IMR-90 (cell line): Measurements from ENCODE around the gene PAM. TPM values are rescaled to one million over a fixed set of nuclear protein-coding genes. Genes with fewer than 3 reads are reported as not detected.

Experiments
- ATAC-seq: fragments of 200-7000 bp; cut with Tn5 transposase; 2 replicates; pipeline ENCODE4 v1.9.1; 2020; ENCODE audit warnings: low read depth, mild to moderate bottlenecking, moderate library complexity
- BruUV-seq: library from RNA; stranded (reverse); fragments of 400-500 nt; replicated peaks from 2 replicates; lab custom pipeline; 2021; lab: Mats Ljungman, UMichigan
- CTCF ChIA-PET: fragments of 300-600 bp; formaldehyde crosslinking; extraction: SDS; loops from one replicate; lab custom pipeline; 2021; ENCODE audit warnings: antibody characterized with exemption; lab: Yijun Ruan, JAX
- POLR2A ChIA-PET: fragments of 300-600 bp; sonication (Branson Sonifier 250); formaldehyde crosslinking; loops from one replicate; lab custom pipeline; 2022; ENCODE audit warnings: antibody characterized with exemption; ENCODE audit not compliant: unreplicated experiment; lab: Charles Lee
- DNase-seq: peaks from one replicate; pipeline ENCODE4 v3.0.0; 2013
- H2AFZ ChIP-seq: replicated peaks from 2 replicates; pipeline ENCODE3; 2013; ENCODE audit warnings: low read length, mild to moderate bottlenecking; ENCODE audit not compliant: poor library complexity
- H2AK5ac ChIP-seq: 2 replicates; pipeline ENCODE4 v1.6.1; 2013; ENCODE audit warnings: low read depth, low read length, inconsistent platforms
- H2AK9ac ChIP-seq: replicated peaks from 2 replicates; pipeline ENCODE3; 2013; ENCODE audit warnings: mild to moderate bottlenecking, low read depth, low read length, moderate library complexity; ENCODE audit not compliant: poor library complexity
- H2BK120ac ChIP-seq: 2 replicates; pipeline ENCODE4 v1.6.1; 2013; ENCODE audit warnings: low read depth, low read length, inconsistent platforms
- H2BK15ac ChIP-seq: 3 replicates; pipeline ENCODE4 v1.6.1; 2013; ENCODE audit warnings: low read depth, low read length, inconsistent platforms
- H2BK20ac ChIP-seq: 2 replicates; pipeline ENCODE4 v1.6.1; 2013; ENCODE audit warnings: low read depth, mild to moderate bottlenecking, inconsistent platforms, low read length, moderate library complexity
- H2BK5ac ChIP-seq: 2 replicates; pipeline ENCODE4 v1.6.1; 2013; ENCODE audit warnings: mild to moderate bottlenecking, low read depth, low read length, inconsistent platforms; ENCODE audit not compliant: poor library complexity, severe bottlenecking
- H3K14ac ChIP-seq: replicated peaks from 2 replicates; pipeline ENCODE4 v1.6.1; 2013; ENCODE audit warnings: low read depth, low read length, inconsistent platforms
- H3K18ac ChIP-seq: 2 replicates; pipeline ENCODE4 v1.6.1; 2013; ENCODE audit warnings: low read depth, low read length, control low read depth
- H3K23ac ChIP-seq: 2 replicates; pipeline ENCODE4 v1.6.1; 2013; ENCODE audit warnings: low read depth, low read length, inconsistent platforms
- H3K27ac ChIP-seq: 2 replicates; pipeline ENCODE4 v1.5.1; 2013; ENCODE audit warnings: mild to moderate bottlenecking, control low read depth, low read length; ENCODE audit not compliant: insufficient read depth
- H3K27me3 ChIP-seq: 2 replicates; pipeline ENCODE4 v1.6.1; 2013; ENCODE audit warnings: low read length; ENCODE audit not compliant: control insufficient read depth, insufficient read depth
- H3K36me3 ChIP-seq: 2 replicates; pipeline ENCODE4 v1.6.1; 2013; ENCODE audit warnings: low read length, mixed read lengths; ENCODE audit not compliant: control insufficient read depth, insufficient read depth
- H3K4ac ChIP-seq: 2 replicates; pipeline ENCODE4 v1.6.1; 2013; ENCODE audit warnings: low read depth, low read length, inconsistent platforms
- H3K4me1 ChIP-seq: 2 replicates; pipeline ENCODE4 v1.6.1; 2013; ENCODE audit warnings: low read length, mixed read lengths; ENCODE audit not compliant: control insufficient read depth, insufficient read depth
- H3K4me2 ChIP-seq: 2 replicates; pipeline ENCODE4 v1.6.1; 2013; ENCODE audit warnings: low read depth, mild to moderate bottlenecking, control low read depth, low read length, moderate library complexity
- H3K4me3 ChIP-seq: 2 replicates; pipeline ENCODE4 v1.5.1; 2013; ENCODE audit warnings: low read depth, mild to moderate bottlenecking, control low read depth, low read length, moderate library complexity; ENCODE audit not compliant: insufficient read depth
- H3K56ac ChIP-seq: 2 replicates; pipeline ENCODE4 v1.6.1; 2013; ENCODE audit warnings: low read length, inconsistent platforms; ENCODE audit not compliant: insufficient read depth; ENCODE audit errors: extremely low read depth
- H3K79me1 ChIP-seq, 2 experiments: 2 replicates each; pipeline ENCODE4 v1.6.1; 2013; ENCODE audit warnings: low read length in 2 of 2, inconsistent platforms in 1 of 2, low read depth in 1 of 2
- H3K9ac ChIP-seq: 2 replicates; pipeline ENCODE4 v1.6.1; 2013; ENCODE audit warnings: low read depth, low read length, control low read depth
- H3K9me1 ChIP-seq: 2 replicates; pipeline ENCODE4 v1.6.1; 2013; ENCODE audit warnings: low read length, inconsistent platforms; ENCODE audit not compliant: insufficient read depth
- H3K9me3 ChIP-seq: 2 replicates; pipeline ENCODE4 v1.6.1; 2013; ENCODE audit warnings: low read length; ENCODE audit not compliant: control insufficient read depth, insufficient read depth
- H4K20me1 ChIP-seq: 2 replicates; pipeline ENCODE4 v1.6.1; 2013; ENCODE audit warnings: low read length, inconsistent platforms; ENCODE audit not compliant: insufficient read depth
- H4K5ac ChIP-seq: 2 replicates; pipeline ENCODE4 v1.6.1; 2013; ENCODE audit warnings: mild to moderate bottlenecking, low read depth, low read length, control low read depth
- H4K8ac ChIP-seq, 2 experiments: 2 replicates each; pipeline ENCODE4 v1.6.1; 2013; ENCODE audit warnings: low read depth in 2 of 2, low read length in 2 of 2, control low read depth in 1 of 2, inconsistent platforms in 1 of 2
- H4K91ac ChIP-seq: 2 replicates; pipeline ENCODE4 v1.6.1; 2013; ENCODE audit warnings: low read depth, low read length, inconsistent platforms; ENCODE audit not compliant: insufficient read depth
- BHLHE40 ChIP-seq: fragments of 150-350 bp; IDR thresholded peaks from 2 replicates; pipeline ENCODE4 v1.6.1; 2016; ENCODE audit warnings: mild to moderate bottlenecking, low read depth, low read length
- CEBPB ChIP-seq: IDR thresholded peaks from 2 replicates; pipeline ENCODE4 v1.6.1; 2012; ENCODE audit warnings: low read depth, low read length, improper control_type of control experiment
- CHD1 ChIP-seq: IDR thresholded peaks from 2 replicates; pipeline ENCODE4 v1.6.1; 2012; ENCODE audit warnings: low read depth, low read length, improper control_type of control experiment
- CTCF ChIP-seq: conservative IDR thresholded peaks from 2 replicates; pipeline ENCODE4 v1.5.1; 2012; ENCODE audit warnings: mild to moderate bottlenecking, low read depth, low read length, improper control_type of control experiment
- ELK1 ChIP-seq: fragments of 150-350 bp; IDR thresholded peaks from 2 replicates; pipeline ENCODE4 v1.6.1; 2016; ENCODE audit warnings: low read depth, mild to moderate bottlenecking, low read length, moderate library complexity, borderline replicate concordance
- FOS ChIP-seq: fragments of 150-350 bp; IDR thresholded peaks from 2 replicates; pipeline ENCODE4 v1.6.1; 2016; ENCODE audit warnings: low read depth, low read length
- MAFK ChIP-seq: IDR thresholded peaks from 2 replicates; pipeline ENCODE4 v1.6.1; 2012; ENCODE audit warnings: low read depth, low read length, improper control_type of control experiment
- MAZ ChIP-seq: IDR thresholded peaks from 2 replicates; pipeline ENCODE4 v1.6.1; 2012; ENCODE audit warnings: low read depth, mild to moderate bottlenecking, low read length, improper control_type of control experiment, moderate library complexity, borderline replicate concordance
- MXI1 ChIP-seq: IDR thresholded peaks from 2 replicates; pipeline ENCODE4 v1.6.1; 2012; ENCODE audit warnings: low read depth, mild to moderate bottlenecking, low read length, moderate library complexity, borderline replicate concordance
- NFE2L2 ChIP-seq: fragments of 150-350 bp; IDR thresholded peaks from 2 replicates; pipeline ENCODE4 v1.6.1; 2016; ENCODE audit warnings: low read depth, mild to moderate bottlenecking, low read length
- POLR2A ChIP-seq: IDR thresholded peaks from 2 replicates; pipeline ENCODE4 v1.6.1; 2012; ENCODE audit warnings: mild to moderate bottlenecking, low read depth, low read length
- RAD21 ChIP-seq: IDR thresholded peaks from 2 replicates; pipeline ENCODE4 v1.6.1; 2012; ENCODE audit warnings: low read length, improper control_type of control experiment
- RCOR1 ChIP-seq: IDR thresholded peaks from 2 replicates; pipeline ENCODE4 v1.6.1; 2012; ENCODE audit warnings: mild to moderate bottlenecking, low read length, improper control_type of control experiment; ENCODE audit not compliant: insufficient replicate concordance
- RFX5 ChIP-seq: IDR thresholded peaks from 2 replicates; pipeline ENCODE4 v1.8.0; 2012; ENCODE audit warnings: low read depth, mild to moderate bottlenecking, low read length, moderate library complexity
- SMC3 ChIP-seq: fragments of 150-350 bp; IDR thresholded peaks from 2 replicates; pipeline ENCODE4 v1.6.1; 2016; ENCODE audit warnings: low read depth, mild to moderate bottlenecking, antibody characterized with exemption, low read length, moderate library complexity
- WGBS, 2 experiments: methylation state at CpG; one replicate each; pipeline versions ENCODE4 v1.1.5 to v1.1.7; 2013; ENCODE audit warnings: missing lambda C conversion rate in 2 of 2; ENCODE audit not compliant: insufficient read length in 1 of 2; ENCODE audit errors: extremely low coverage in 2 of 2; 5-methylcytosine and 5-hydroxymethylcytosine counted together
- dilution Hi-C: fragments of 300-500 bp; cut with HindIII; formaldehyde crosslinking; loops from one replicate; pipeline ENCODE4 v1.14.3; 2018; ENCODE audit warnings: low sequenced_read_pairs; ENCODE audit not compliant: unreplicated experiment
- in situ Hi-C: fragments of 300-500 bp; cut with MboI; formaldehyde crosslinking; loops from 3 replicates; pipeline ENCODE4 v1.14.3; 2019; ENCODE audit warnings: low sequenced_read_pairs, inconsistent platforms, mixed read lengths
- intact Hi-C: fragments of 100-400 bp; cut with micrococcal nuclease; formaldehyde crosslinking; loops from 2 replicates; pipeline ENCODE4 v1.10.0; 2022
- polyA plus RNA-seq, 3 experiments: library from polyadenylated mRNA; depleted of rRNA; stranded (reverse); fragments of >200 nt; gene quantifications; 2 replicates each; pipeline ENCODE4 v1.2.3, GENCODE V29; 2012; ENCODE audit warnings: low replicate concordance in 1 of 3
- total RNA-seq: library from RNA; depleted of rRNA; stranded (reverse); fragments of >200 nt; gene quantifications from 2 replicates; pipeline ENCODE4 v1.2.3, GENCODE V29; 2012

The PAM gene
- total and polyA plus RNA-seq, 2 of the 4 experiments (the other 2 are of a cell fraction): 115 to 179 TPM

- intact Hi-C loops (no loop called here), dilution Hi-C loops (no loop called here), in situ Hi-C loops (no loop called here)
- Histone ChIP-seq H2BK15ac (peak overlapping the region; percentile 69; the same call in 2 of the 3 replicates), H3K4me1 (peaks cover 17% of the 10 kb centered on the region), H3K9me3 (0 out of 2 replicates have a peak, but pooled peaks cover 4% of the 10 kb centered on the region), H3K79me1 (no peaks in the 10 kb centered on the region), H3K9ac (no peak overlapping the region), H4K91ac (0 out of 2 replicates have a peak overlapping the region, but pooled peaks have one; percentile 17), H2AK5ac (peak overlapping the region; percentile 65), H3K4me3 (no peak overlapping the region), H3K23ac (peak overlapping the region; percentile 72; the same call in 1 of the 2 replicates), H3K56ac (no peak overlapping the region), H4K5ac (peak overlapping the region; percentile 66; the same call in 1 of the 2 replicates), H4K8ac (no peak overlapping the region), H2AK9ac (no peak overlapping the region), H3K18ac (peak overlapping the region; percentile 88), H3K27ac (no peak overlapping the region), H2BK120ac (peak overlapping the region; percentile 65), H2BK20ac (peak overlapping the region; percentile 87), H3K36me3 (no peaks in the 10 kb centered on the region), H3K14ac (0 out of 2 replicates have a peak overlapping the region, but pooled peaks have one; percentile 20), H3K9me1 (peaks cover 5% of the 10 kb centered on the region; the same call in 1 of the 2 replicates), H3K4me2 (no peak overlapping the region), H2AFZ (no peak overlapping the region), H3K27me3 (no peaks in the 10 kb centered on the region), H3K4ac (peak overlapping the region; percentile 61; the same call in 1 of the 2 replicates), H2BK5ac (peak overlapping the region; percentile 8), H4K20me1 (no peaks in the 10 kb centered on the region)
- no peak for TF ChIP-seq MXI1
- no peak for TF ChIP-seq RAD21
- no peak for TF ChIP-seq RCOR1
- no peak for TF ChIP-seq MAFK
- no peak for TF ChIP-seq MAZ
- TF ChIP-seq FOS: no peak
- TF ChIP-seq RFX5: no peak
- no peak for TF ChIP-seq BHLHE40
- TF ChIP-seq SMC3: no peak
- TF ChIP-seq NFE2L2: no peak
- no peak for TF ChIP-seq CTCF
- TF ChIP-seq CHD1: no peak
- TF ChIP-seq POLR2A: no peak
- no peak for TF ChIP-seq CEBPB
- no peak for TF ChIP-seq ELK1
- ATAC-seq (no peak), DNase-seq (no peak)
- POLR2A ChIA-PET: no interaction called here
- CTCF ChIA-PET: no interaction called here
- no CpG with 5 or more reads among the region's 1 CpG for WGBS, 2 experiments
- BruUV-seq: no TSS peak
These were observed 35.2 kb upstream of the PAM start for GRCh38 chr5:102719886-102720285.
